ENCODE results near the gene IFRD2. TPM values are rescaled to one million over a fixed set of nuclear protein-coding genes. Genes with fewer than 3 reads are reported as not detected.

IFRD2 gene, protein sequence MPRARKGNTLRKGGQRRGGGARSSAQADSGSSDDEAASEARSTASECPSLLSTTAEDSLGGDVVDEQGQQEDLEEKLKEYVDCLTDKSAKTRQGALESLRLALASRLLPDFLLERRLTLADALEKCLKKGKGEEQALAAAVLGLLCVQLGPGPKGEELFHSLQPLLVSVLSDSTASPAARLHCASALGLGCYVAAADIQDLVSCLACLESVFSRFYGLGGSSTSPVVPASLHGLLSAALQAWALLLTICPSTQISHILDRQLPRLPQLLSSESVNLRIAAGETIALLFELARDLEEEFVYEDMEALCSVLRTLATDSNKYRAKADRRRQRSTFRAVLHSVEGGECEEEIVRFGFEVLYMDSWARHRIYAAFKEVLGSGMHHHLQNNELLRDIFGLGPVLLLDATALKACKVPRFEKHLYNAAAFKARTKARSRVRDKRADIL
- total RNA-seq: 104 and 177 TPM in 2 replicates

- TF ChIP-seq, protein P1, sequence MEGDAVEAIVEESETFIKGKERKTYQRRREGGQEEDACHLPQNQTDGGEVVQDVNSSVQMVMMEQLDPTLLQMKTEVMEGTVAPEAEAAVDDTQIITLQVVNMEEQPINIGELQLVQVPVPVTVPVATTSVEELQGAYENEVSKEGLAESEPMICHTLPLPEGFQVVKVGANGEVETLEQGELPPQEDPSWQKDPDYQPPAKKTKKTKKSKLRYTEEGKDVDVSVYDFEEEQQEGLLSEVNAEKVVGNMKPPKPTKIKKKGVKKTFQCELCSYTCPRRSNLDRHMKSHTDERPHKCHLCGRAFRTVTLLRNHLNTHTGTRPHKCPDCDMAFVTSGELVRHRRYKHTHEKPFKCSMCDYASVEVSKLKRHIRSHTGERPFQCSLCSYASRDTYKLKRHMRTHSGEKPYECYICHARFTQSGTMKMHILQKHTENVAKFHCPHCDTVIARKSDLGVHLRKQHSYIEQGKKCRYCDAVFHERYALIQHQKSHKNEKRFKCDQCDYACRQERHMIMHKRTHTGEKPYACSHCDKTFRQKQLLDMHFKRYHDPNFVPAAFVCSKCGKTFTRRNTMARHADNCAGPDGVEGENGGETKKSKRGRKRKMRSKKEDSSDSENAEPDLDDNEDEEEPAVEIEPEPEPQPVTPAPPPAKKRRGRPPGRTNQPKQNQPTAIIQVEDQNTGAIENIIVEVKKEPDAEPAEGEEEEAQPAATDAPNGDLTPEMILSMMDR (IDR thresholded peaks at IDR 0.05; ENCODE audit: insufficient read depth, low read length, severe bottlenecking): no peak
- H3K36me3 ChIP-seq (ENCODE audit: control insufficient read depth, insufficient read depth, low read length): peaks cover 31% of the 10 kb centered on the region
- peak within 1 kb of the TSS; percentile 93 for H3K4me3 ChIP-seq (ENCODE audit: low read depth, low read length)
- DNase-seq (ENCODE audit: low read depth) (peak; percentile 93), FAIRE-seq (peak; percentile 23)
- no peaks in the 10 kb centered on the region for H3K27me3 ChIP-seq (ENCODE audit: control insufficient read depth, insufficient read depth, low read length)
These were observed at the start of gene IFRD2 for GRCh38 chr3:50292159-50293078. IFRD2 (minus strand) TSS chr3:50292429; CDS start chr3:50292274, 155 bp downstream.

DNA sequence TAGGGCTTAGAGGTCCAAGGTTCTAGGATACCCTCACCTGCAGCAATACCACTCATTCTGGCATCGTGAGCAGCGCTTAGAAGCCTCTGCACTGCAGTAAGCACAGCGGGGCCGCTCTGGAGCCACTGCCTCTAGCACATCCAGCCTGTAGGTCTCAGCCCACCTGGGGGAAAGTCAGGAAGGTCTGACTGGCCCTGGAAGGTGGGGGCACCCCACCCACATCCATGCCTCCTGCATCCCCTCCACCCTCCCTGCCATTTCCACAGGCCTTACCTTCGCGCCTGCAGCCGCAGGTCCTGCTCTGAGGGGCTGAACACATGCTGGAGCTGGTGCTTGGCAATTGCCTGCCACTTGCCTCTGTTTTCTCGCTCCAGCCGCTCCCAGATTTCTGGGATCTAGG lies 49.3 kb upstream of the IFRD2 start:
- Histone ChIP-seq H3K4me3 (ENCODE audit: low read depth, low read length) (no peak overlapping the region), H3K27me3 (ENCODE audit: control insufficient read depth, insufficient read depth, low read length) (no peaks in the 10 kb centered on the region), H3K36me3 (ENCODE audit: control insufficient read depth, insufficient read depth, low read length) (no peaks in the 10 kb centered on the region)
- FAIRE-seq (no peak), DNase-seq (ENCODE audit: low read depth) (no peak)
- TF ChIP-seq, protein P1 (IDR thresholded peaks at IDR 0.05; ENCODE audit: insufficient read depth, low read length, severe bottlenecking): no peak

GRCh38 chr3:50340448-50341329 lies 48.5 kb upstream of the IFRD2 start, which contains the start of gene RASSF1:
RASSF1 (minus strand) TSS chr3:50340836; CDS start chr3:50340805, 31 bp downstream.
- no peaks in the 10 kb centered on the region for H3K36me3 ChIP-seq (ENCODE audit: control insufficient read depth, insufficient read depth, low read length)
- DNase-seq (ENCODE audit: low read depth): peak; percentile 42
- no peaks in the 10 kb centered on the region for H3K27me3 ChIP-seq (ENCODE audit: control insufficient read depth, insufficient read depth, low read length)
- TF ChIP-seq, protein P1 (IDR thresholded peaks at IDR 0.05; ENCODE audit: insufficient read depth, low read length, severe bottlenecking): no peak
- H3K4me3 ChIP-seq (ENCODE audit: low read depth, low read length): peak within 1 kb of the TSS; percentile 44
- FAIRE-seq: no peak

- Histone ChIP-seq H3K4me3 (ENCODE audit: low read depth, low read length) (peak overlapping the region; percentile 44), H3K36me3 (ENCODE audit: control insufficient read depth, insufficient read depth, low read length) (no peaks in the 10 kb centered on the region), H3K27me3 (ENCODE audit: control insufficient read depth, insufficient read depth, low read length) (no peaks in the 10 kb centered on the region)
- FAIRE-seq (no peak), DNase-seq (ENCODE audit: low read depth) (no peak)
- TF ChIP-seq, protein P1 (IDR thresholded peaks at IDR 0.05; ENCODE audit: insufficient read depth, low read length, severe bottlenecking): no peak
These were observed 47.9 kb upstream of the IFRD2 start for GRCh38 chr3:50340147-50340447.

DNA sequence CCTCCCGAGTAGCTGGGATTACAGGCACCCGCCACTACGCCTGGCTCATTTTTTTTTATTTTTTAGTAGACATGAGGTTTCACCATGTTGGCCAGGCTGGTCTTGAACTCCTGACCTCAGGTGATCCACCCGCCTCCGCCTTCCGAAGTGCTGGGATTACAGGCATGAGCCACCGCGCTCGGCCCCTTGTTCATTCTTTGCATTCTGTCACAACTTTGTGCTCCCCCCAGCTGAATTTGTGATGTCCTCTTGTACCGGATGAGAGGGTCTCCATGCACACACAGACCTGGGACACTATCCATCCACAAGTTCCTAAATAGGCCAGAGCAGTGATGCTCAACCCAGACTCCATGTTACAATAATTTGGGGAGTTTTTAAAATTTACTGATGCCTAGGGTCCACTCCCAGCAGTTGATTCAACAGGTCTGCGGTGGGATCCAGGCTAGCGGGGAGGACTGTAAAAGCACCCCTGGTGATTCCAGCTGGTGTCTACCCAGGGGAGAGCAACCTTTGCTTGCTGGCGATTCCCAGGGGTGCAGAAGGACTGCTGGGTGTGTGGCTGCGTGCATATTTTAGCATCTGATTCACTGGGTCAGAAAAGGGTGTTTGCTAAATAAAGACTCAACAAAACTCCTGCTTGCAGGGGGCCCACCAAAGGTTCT lies 47.4 kb upstream of the IFRD2 start:
- Histone ChIP-seq H3K36me3 (ENCODE audit: control insufficient read depth, insufficient read depth, low read length) (no peaks in the 10 kb centered on the region), H3K27me3 (ENCODE audit: control insufficient read depth, insufficient read depth, low read length) (no peaks in the 10 kb centered on the region), H3K4me3 (ENCODE audit: low read depth, low read length) (peak overlapping the region; percentile 44)
- FAIRE-seq (no peak), DNase-seq (ENCODE audit: low read depth) (no peak)
- TF ChIP-seq, protein P1 (IDR thresholded peaks at IDR 0.05; ENCODE audit: insufficient read depth, low read length, severe bottlenecking): no peak
